Lower leg skin (tissue), 3 donors: ENCODE data around the gene CASTOR1.

Experiments used
- POLR2A ChIP-seq, 2 donors: fragments of 450-650 bp; IDR thresholded peaks; one replicate each; pipeline ENCODE4 v1.6.1; 2016 to 2017; ENCODE audit warnings: antibody characterized with exemption in 2 of 2, mild to moderate bottlenecking in 1 of 2, moderate library complexity in 1 of 2
- TF ChIP-seq, protein P1 (sequence below), 3 donors: fragments of 450-650 bp; IDR thresholded peaks; one replicate each; pipeline ENCODE4 v1.5.1; 2016; ENCODE audit warnings: antibody characterized with exemption in 3 of 3, mild to moderate bottlenecking in 3 of 3, moderate library complexity in 2 of 3

DNA sequence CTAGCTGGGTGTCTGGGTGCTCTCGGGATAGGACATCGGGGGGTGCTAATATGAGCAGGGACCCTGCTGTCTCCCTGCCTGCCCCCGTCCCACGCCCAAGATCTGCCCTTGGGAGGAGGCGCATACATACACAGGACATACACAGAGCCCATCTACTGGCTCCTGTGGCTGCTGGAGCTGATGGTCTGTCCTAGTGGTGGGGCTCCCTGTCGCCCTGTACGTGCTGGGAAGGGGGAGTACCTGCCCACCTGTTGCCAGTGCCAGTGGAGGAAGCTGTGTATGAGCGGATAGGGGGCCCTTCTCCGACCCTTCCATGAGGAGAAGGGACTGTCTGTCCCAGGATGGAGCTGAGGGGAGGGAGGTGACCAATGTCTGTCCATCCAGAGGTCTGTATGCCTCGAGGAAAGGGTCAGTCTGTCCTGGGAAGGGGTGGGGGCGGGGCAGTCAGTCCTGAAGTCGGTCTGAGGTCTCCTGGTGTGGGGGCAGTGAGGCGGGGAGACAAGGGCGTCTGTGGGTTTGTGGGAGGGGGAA, 36.5 kb upstream of the CASTOR1 start:
- TF ChIP-seq, protein P1, sequence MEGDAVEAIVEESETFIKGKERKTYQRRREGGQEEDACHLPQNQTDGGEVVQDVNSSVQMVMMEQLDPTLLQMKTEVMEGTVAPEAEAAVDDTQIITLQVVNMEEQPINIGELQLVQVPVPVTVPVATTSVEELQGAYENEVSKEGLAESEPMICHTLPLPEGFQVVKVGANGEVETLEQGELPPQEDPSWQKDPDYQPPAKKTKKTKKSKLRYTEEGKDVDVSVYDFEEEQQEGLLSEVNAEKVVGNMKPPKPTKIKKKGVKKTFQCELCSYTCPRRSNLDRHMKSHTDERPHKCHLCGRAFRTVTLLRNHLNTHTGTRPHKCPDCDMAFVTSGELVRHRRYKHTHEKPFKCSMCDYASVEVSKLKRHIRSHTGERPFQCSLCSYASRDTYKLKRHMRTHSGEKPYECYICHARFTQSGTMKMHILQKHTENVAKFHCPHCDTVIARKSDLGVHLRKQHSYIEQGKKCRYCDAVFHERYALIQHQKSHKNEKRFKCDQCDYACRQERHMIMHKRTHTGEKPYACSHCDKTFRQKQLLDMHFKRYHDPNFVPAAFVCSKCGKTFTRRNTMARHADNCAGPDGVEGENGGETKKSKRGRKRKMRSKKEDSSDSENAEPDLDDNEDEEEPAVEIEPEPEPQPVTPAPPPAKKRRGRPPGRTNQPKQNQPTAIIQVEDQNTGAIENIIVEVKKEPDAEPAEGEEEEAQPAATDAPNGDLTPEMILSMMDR (IDR thresholded peaks at IDR 0.05): no peak
- TF ChIP-seq POLR2A (IDR thresholded peaks at IDR 0.05): no peak
